Fibroblast of lung (primary cell): Measurements from ENCODE around the gene RASL11B. TPM values are rescaled to one million over a fixed set of nuclear protein-coding genes. Genes with fewer than 3 reads are reported as not detected.

Source experiments
- DNase-seq, 2 donors: peaks; one replicate each; pipeline versions ENCODE4 v3.0.0 to v3.0.0-alpha.2; 2010; ENCODE audit warnings: low read depth in 2 of 2
- H2AFZ ChIP-seq: 2 replicates; pipeline ENCODE4 v1.5.1; 2012; ENCODE audit warnings: low read length, control low read depth, inconsistent platforms
- H3K27ac ChIP-seq: 2 replicates; pipeline ENCODE4 v1.5.1; 2011; ENCODE audit warnings: low read length, control low read depth; ENCODE audit not compliant: insufficient read depth
- H3K27me3 ChIP-seq: 2 replicates; pipeline ENCODE4 v1.5.1; 2011; ENCODE audit warnings: mild to moderate bottlenecking, low read length; ENCODE audit not compliant: control insufficient read depth, insufficient read depth
- H3K36me3 ChIP-seq: 2 replicates; pipeline ENCODE4 v1.5.1; 2011; ENCODE audit warnings: low read length; ENCODE audit not compliant: control insufficient read depth, insufficient read depth
- H3K4me1 ChIP-seq: 2 replicates; pipeline ENCODE4 v1.5.1; 2011; ENCODE audit warnings: low read length; ENCODE audit not compliant: control insufficient read depth, insufficient read depth; ENCODE audit errors: extremely low read depth
- H3K4me2 ChIP-seq: 2 replicates; pipeline ENCODE4 v1.5.1; 2011; ENCODE audit warnings: low read length, control low read depth; ENCODE audit not compliant: insufficient read depth; ENCODE audit errors: extremely low read depth
- H3K4me3 ChIP-seq, 4 experiments: fragments of 200-600 bp in 1 of 4; sonication (generic) in 1 of 4; replicated peaks in 1 of 4; 2 replicates each; pipeline ENCODE4 v1.5.1; 2011 to 2016; ENCODE audit warnings: low read length in 4 of 4, low read depth in 3 of 4, mild to moderate bottlenecking in 3 of 4, control low read depth in 2 of 4, inconsistent platforms in 1 of 4, mixed read lengths in 1 of 4; ENCODE audit not compliant: insufficient read depth in 1 of 4; ENCODE audit errors: control extremely low read depth in 1 of 4
- H3K79me2 ChIP-seq: 2 replicates; pipeline ENCODE4 v1.5.1; 2012; ENCODE audit warnings: mild to moderate bottlenecking, low read length, inconsistent platforms; ENCODE audit not compliant: control insufficient read depth, insufficient read depth
- H3K9ac ChIP-seq: 2 replicates; pipeline ENCODE4 v1.5.1; 2011; ENCODE audit warnings: mild to moderate bottlenecking, low read length, control low read depth; ENCODE audit not compliant: insufficient read depth
- H3K9me3 ChIP-seq: 2 replicates; pipeline ENCODE4 v1.5.1; 2012; ENCODE audit warnings: low read depth, low read length; ENCODE audit not compliant: control insufficient read depth, insufficient read depth
- H4K20me1 ChIP-seq: 2 replicates; pipeline ENCODE4 v1.5.1; 2011; ENCODE audit warnings: low read length; ENCODE audit not compliant: control insufficient read depth, insufficient read depth; ENCODE audit errors: extremely low read depth
- EZH2 ChIP-seq: IDR thresholded peaks from 2 replicates; pipeline ENCODE4 v1.5.1; 2012; ENCODE audit warnings: low read length, control low read depth, mild to moderate bottlenecking; ENCODE audit errors: missing control alignments
- polyA plus RNA-seq, 2 donors: library from polyadenylated mRNA; depleted of rRNA in 1 of 2; stranded (reverse) in 1 of 2; unstranded in 1 of 2; fragments of >200 nt; gene quantifications; 2 replicates each; pipeline ENCODE4 v1.2.1, GENCODE V29; 2011 to 2012; ENCODE audit warnings: missing spikeins in 1 of 2
- total RNA-seq: library from RNA; depleted of rRNA; stranded (reverse); fragments of >200 nt; gene quantifications from 2 replicates; pipeline ENCODE4 v1.2.1, GENCODE V29; 2014
- TF ChIP-seq, protein P1 (sequence below), 2 donors: IDR thresholded peaks in 1 of 2; conservative IDR thresholded peaks in 1 of 2; 1 replicate in 1 of 2; 2 replicates in 1 of 2; pipeline ENCODE4 v1.5.1; 2011 to 2012; ENCODE audit warnings: low read length in 2 of 2, control low read depth in 1 of 2, inconsistent platforms in 1 of 2, low read depth in 1 of 2, mild to moderate bottlenecking in 1 of 2

Gene RASL11B
- total and polyA plus RNA-seq, 2 donors (not counting 1 experiment from before 2014, with no cell fraction given) = 2.1 to 15.2 TPM

- Histone ChIP-seq H4K20me1 (no peaks in the 10 kb centered on the region), H3K4me2 (no peak overlapping the region), H3K79me2 (no peaks in the 10 kb centered on the region), H3K9me3 (no peaks in the 10 kb centered on the region), H3K36me3 (no peaks in the 10 kb centered on the region), H3K27me3 (peaks cover 2% of the 10 kb centered on the region), H3K4me1 (peaks cover 7% of the 10 kb centered on the region), H2AFZ (no peak overlapping the region), H3K9ac (no peak overlapping the region), H3K27ac (no peak overlapping the region), H3K4me3 (no peak overlapping the region)
- no peak for TF ChIP-seq EZH2
- TF ChIP-seq, protein P1, sequence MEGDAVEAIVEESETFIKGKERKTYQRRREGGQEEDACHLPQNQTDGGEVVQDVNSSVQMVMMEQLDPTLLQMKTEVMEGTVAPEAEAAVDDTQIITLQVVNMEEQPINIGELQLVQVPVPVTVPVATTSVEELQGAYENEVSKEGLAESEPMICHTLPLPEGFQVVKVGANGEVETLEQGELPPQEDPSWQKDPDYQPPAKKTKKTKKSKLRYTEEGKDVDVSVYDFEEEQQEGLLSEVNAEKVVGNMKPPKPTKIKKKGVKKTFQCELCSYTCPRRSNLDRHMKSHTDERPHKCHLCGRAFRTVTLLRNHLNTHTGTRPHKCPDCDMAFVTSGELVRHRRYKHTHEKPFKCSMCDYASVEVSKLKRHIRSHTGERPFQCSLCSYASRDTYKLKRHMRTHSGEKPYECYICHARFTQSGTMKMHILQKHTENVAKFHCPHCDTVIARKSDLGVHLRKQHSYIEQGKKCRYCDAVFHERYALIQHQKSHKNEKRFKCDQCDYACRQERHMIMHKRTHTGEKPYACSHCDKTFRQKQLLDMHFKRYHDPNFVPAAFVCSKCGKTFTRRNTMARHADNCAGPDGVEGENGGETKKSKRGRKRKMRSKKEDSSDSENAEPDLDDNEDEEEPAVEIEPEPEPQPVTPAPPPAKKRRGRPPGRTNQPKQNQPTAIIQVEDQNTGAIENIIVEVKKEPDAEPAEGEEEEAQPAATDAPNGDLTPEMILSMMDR (conservative IDR thresholded peaks at IDR 0.05 in 1 of 2, IDR thresholded peaks at IDR 0.05 in 1 of 2; ENCODE audit: low read depth in 1 of 2, low read length in 2 of 2) = no peak
- DNase-seq = no peak
Measured at GRCh38 chr4:52848254-52848653, 13.9 kb upstream of the RASL11B start.

DNA sequence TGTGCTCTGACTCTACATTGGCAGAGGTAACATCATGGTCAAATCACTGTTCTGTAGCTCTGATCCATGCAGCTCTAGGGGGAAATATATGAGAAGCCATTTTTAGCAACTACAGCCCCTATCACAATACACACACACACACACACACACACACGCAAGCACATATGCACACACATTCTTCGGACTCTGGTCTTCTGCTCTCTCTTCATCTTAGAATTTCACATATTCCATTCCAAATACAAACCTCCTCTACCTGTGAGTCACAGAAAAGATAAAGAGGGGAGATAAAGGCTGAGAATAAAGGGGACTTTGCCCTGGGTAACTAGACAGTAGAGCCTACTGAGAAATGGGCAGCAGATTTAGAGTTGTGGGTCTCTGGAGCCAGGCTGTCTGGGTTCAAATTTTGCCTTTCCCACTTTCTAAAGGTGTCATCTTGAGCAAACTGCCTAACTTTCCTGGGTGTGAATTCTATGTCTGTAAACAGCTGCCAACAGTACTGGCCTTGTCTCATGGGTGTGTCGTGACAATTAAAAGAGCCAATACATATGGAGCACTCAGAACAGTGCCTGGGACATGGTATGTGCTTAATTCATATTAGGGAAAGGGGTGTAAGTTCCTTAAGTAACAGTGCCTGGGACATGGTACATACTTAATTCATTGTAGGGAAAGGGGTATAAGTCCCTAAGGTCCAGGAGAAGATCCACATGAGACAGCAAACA lies 11.6 kb upstream of the RASL11B start:
- H3K4me1 ChIP-seq = peaks cover 11% of the 10 kb centered on the region
- no peaks in the 10 kb centered on the region for H3K79me2 ChIP-seq
- no peak for DNase-seq
- H3K4me2 ChIP-seq = no peak overlapping the region
- TF ChIP-seq EZH2 = no peak
- TF ChIP-seq, protein P1 (conservative IDR thresholded peaks at IDR 0.05 in 1 of 2, IDR thresholded peaks at IDR 0.05 in 1 of 2; ENCODE audit: low read depth in 1 of 2, low read length in 2 of 2) = no peak
- no peaks in the 10 kb centered on the region for H4K20me1 ChIP-seq
- no peak overlapping the region for H3K27ac ChIP-seq
- H3K9me3 ChIP-seq = no peaks in the 10 kb centered on the region
- no peak overlapping the region for H3K9ac ChIP-seq
- H3K4me3 ChIP-seq = no peak overlapping the region
- no peaks in the 10 kb centered on the region for H3K27me3 ChIP-seq
- no peaks in the 10 kb centered on the region for H3K36me3 ChIP-seq
- H2AFZ ChIP-seq = no peak overlapping the region

DNA sequence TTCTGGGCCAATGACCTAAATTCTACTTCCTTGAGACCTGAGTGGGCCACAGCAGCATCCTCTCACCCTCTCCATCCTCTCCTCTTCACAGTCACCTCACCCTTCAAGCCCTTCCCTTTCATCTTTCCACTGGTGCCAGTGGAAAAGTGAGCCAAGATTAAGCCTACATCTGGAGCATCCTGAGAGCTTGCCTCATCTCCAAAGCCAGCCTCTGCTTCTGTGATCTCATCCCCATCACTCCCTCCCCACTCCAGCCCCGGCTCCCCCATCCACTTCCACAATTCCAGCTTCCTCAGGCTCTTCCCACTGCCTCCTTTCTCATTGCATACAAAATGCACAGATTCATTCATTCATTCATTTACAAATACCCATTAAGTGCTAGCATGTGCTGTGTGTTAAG lies 10.1 kb upstream of the RASL11B start:
- Histone ChIP-seq H2AFZ (no peak overlapping the region), H3K79me2 (no peaks in the 10 kb centered on the region), H3K27ac (no peak overlapping the region), H3K27me3 (peaks cover 1% of the 10 kb centered on the region), H4K20me1 (no peaks in the 10 kb centered on the region), H3K9ac (no peak overlapping the region), H3K36me3 (no peaks in the 10 kb centered on the region), H3K4me1 (peaks cover 11% of the 10 kb centered on the region), H3K9me3 (no peaks in the 10 kb centered on the region), H3K4me3 (no peak overlapping the region), H3K4me2 (no peak overlapping the region)
- DNase-seq = no peak
- TF ChIP-seq EZH2 = no peak
- TF ChIP-seq, protein P1 (conservative IDR thresholded peaks at IDR 0.05 in 1 of 2, IDR thresholded peaks at IDR 0.05 in 1 of 2; ENCODE audit: low read depth in 1 of 2, low read length in 2 of 2) = no peak
